HFFc6 (cell line): Measurements from ENCODE around the gene WDR6. TPM values are rescaled to one million over a fixed set of nuclear protein-coding genes. Genes with fewer than 3 reads are reported as not detected.

ENCODE experiments used
- DNase-seq: peaks from one replicate; pipeline ENCODE4 v3.0.0-alpha.2; 2018
- H3K27ac Mint-ChIP-seq: 2 replicates; pipeline ENCODE4 v1.8.0; 2020; ENCODE audit warnings: mild to moderate bottlenecking, mixed read lengths
- H3K27me3 Mint-ChIP-seq: 2 replicates; pipeline ENCODE4 v1.8.0; 2021; ENCODE audit warnings: mild to moderate bottlenecking, moderate library complexity, mixed read lengths; ENCODE audit not compliant: insufficient read depth
- H3K36me3 Mint-ChIP-seq: 2 replicates; pipeline ENCODE4 v1.8.0; 2021; ENCODE audit warnings: low read depth, mixed read lengths
- H3K4me1 Mint-ChIP-seq: 2 replicates; pipeline ENCODE4 v1.8.0; 2020; ENCODE audit warnings: low read depth, mixed read lengths
- H3K4me3 Mint-ChIP-seq: 2 replicates; pipeline ENCODE4 v1.8.0; 2020; ENCODE audit warnings: mild to moderate bottlenecking, moderate library complexity, mixed read lengths
- H3K9me3 Mint-ChIP-seq: 2 replicates; pipeline ENCODE4 v1.8.0; 2020; ENCODE audit warnings: mild to moderate bottlenecking, mixed read lengths
- CTCF ChIP-seq: fragments of 200-600 bp; sonication (generic); IDR thresholded peaks from 2 replicates; pipeline ENCODE4 v1.5.0; 2021; ENCODE audit warnings: antibody characterized with exemption, mild to moderate bottlenecking
- long read RNA-seq: library from polyadenylated mRNA; unstranded; transcript quantifications from one replicate; pipeline ENCODE4 v2.0.0, GENCODE V29; 2019
- total RNA-seq, 6 experiments: library from RNA; stranded (reverse); fragmentation: NEBNext Ultra II Directional; extraction: Animal tissue kit (Norgen Biotek cat#: 25700); gene quantifications; 2 replicates in 1 of 6; 3 replicates in 5 of 6; pipeline ENCODE4 v1.2.3, GENCODE V29; 2021

The WDR6 gene
- total RNA-seq = 100 to 1,000 TPM; 107 to 123 (median 115) TPM
- long read RNA-seq, full-length matches to known transcripts = 27 of 49 reads
- long read RNA-seq, partial matches to known transcripts = 12 of 49 reads
- long read RNA-seq, other reads (novel, unspliced or antisense) = 10 of 49 reads

- peaks cover 4% of the 10 kb centered on the region for H3K27me3 Mint-ChIP-seq
- peak; percentile 97 for DNase-seq
- peak within 1 kb of the TSS; percentile 98 for H3K4me3 Mint-ChIP-seq
- H3K4me1 Mint-ChIP-seq = peaks cover 28% of the 10 kb centered on the region
- peak; percentile 77 for TF ChIP-seq CTCF
- peaks cover 14% of the 10 kb centered on the region; the same call in 1 of the 2 replicates for H3K36me3 Mint-ChIP-seq
- H3K27ac Mint-ChIP-seq = peak within 1 kb of the TSS; percentile 98
- no peaks in the 10 kb centered on the region for H3K9me3 Mint-ChIP-seq
These were observed at the start of gene WDR6 for GRCh38 chr3:49007068-49007770. TSS of gene WDR6 (plus strand) at chr3:49007391. CDS start at chr3:49007432, 41 bp downstream.

- H3K27ac Mint-ChIP-seq = no peak overlapping the region
- H3K4me3 Mint-ChIP-seq = no peak overlapping the region
- no peaks in the 10 kb centered on the region for H3K4me1 Mint-ChIP-seq
- no peak for TF ChIP-seq CTCF
- no peak for DNase-seq
- H3K9me3 Mint-ChIP-seq = no peaks in the 10 kb centered on the region
- no peaks in the 10 kb centered on the region for H3K36me3 Mint-ChIP-seq
- no peaks in the 10 kb centered on the region; the same call in 1 of the 2 replicates for H3K27me3 Mint-ChIP-seq
These were observed 46.3 kb upstream of the WDR6 start for GRCh38 chr3:48960841-48961413.

- TF ChIP-seq CTCF = no peak
- no peak overlapping the region for H3K27ac Mint-ChIP-seq
- peaks cover 5% of the 10 kb centered on the region for H3K36me3 Mint-ChIP-seq
- H3K27me3 Mint-ChIP-seq = no peaks in the 10 kb centered on the region; the same call in 1 of the 2 replicates
- H3K9me3 Mint-ChIP-seq = no peaks in the 10 kb centered on the region
- no peak overlapping the region for H3K4me3 Mint-ChIP-seq
- DNase-seq = no peak
- H3K4me1 Mint-ChIP-seq = no peaks in the 10 kb centered on the region
These were observed 44.9 kb upstream of the WDR6 start for GRCh38 chr3:48962340-48962739.

- TF ChIP-seq CTCF = no peak
- Mint-ChIP-seq H3K4me1 (no peaks in the 10 kb centered on the region), H3K4me3 (no peak overlapping the region), H3K27ac (no peak overlapping the region), H3K9me3 (no peaks in the 10 kb centered on the region), H3K36me3 (peaks cover 6% of the 10 kb centered on the region), H3K27me3 (no peaks in the 10 kb centered on the region; the same call in 1 of the 2 replicates)
- DNase-seq = no peak
These were observed 44.3 kb upstream of the WDR6 start for GRCh38 chr3:48962939-48963338.

- no peak for TF ChIP-seq CTCF
- no peak overlapping the region for H3K4me3 Mint-ChIP-seq
- no peaks in the 10 kb centered on the region for H3K4me1 Mint-ChIP-seq
- H3K9me3 Mint-ChIP-seq = no peaks in the 10 kb centered on the region
- no peak overlapping the region for H3K27ac Mint-ChIP-seq
- DNase-seq = no peak
- no peaks in the 10 kb centered on the region; the same call in 1 of the 2 replicates for H3K27me3 Mint-ChIP-seq
- H3K36me3 Mint-ChIP-seq = peaks cover 6% of the 10 kb centered on the region
These were observed 43.6 kb upstream of the WDR6 start for GRCh38 chr3:48963591-48963990.
